Stimulated activated CD8-positive, alpha-beta memory T cell treated with anti-CD3 and anti-CD28 coated beads, Interleukin-15, amount 100 ng/mL, for 4 hours (primary cell): ENCODE measurements around the gene BNIP5.

Source experiments
- DNase-seq, 2 donors: peaks; one replicate each; pipeline ENCODE4 v3.0.0-alpha.2; 2020; ENCODE audit warnings: low read depth in 2 of 2

Gene BNIP5

GRCh38 chr6:36336779-36337241 lies at the start of gene BNIP5:
BNIP5 (minus strand) TSS chr6:36336888; CDS start chr6:36330690, 6,198 bp downstream.
- no peak for DNase-seq

- no peak for DNase-seq
Measured at GRCh38 chr6:36384095-36384494, 47.4 kb upstream of the BNIP5 start.

GRCh38 chr6:36383606-36384005 lies 46.9 kb upstream of the BNIP5 start:
- DNase-seq: no peak

GRCh38 chr6:36382976-36383375 lies 46.3 kb upstream of the BNIP5 start:
- DNase-seq: no peak

GRCh38 chr6:36381502-36382389 lies 45.1 kb upstream of the BNIP5 start:
- no peak for DNase-seq

GRCh38 chr6:36380166-36380565 lies 43.5 kb upstream of the BNIP5 start:
- DNase-seq: no peak

GRCh38 chr6:36378936-36379335 lies 42.2 kb upstream of the BNIP5 start:
- no peak for DNase-seq

- no peak for DNase-seq
Measured at GRCh38 chr6:36378243-36378920, 41.7 kb upstream of the BNIP5 start.

GRCh38 chr6:36377594-36377993 lies 40.9 kb upstream of the BNIP5 start:
- no peak for DNase-seq

- DNase-seq: no peak
Measured at GRCh38 chr6:36376742-36377141, 40.1 kb upstream of the BNIP5 start.

- DNase-seq: no peak
Measured at GRCh38 chr6:36376183-36376582, 39.5 kb upstream of the BNIP5 start.

- DNase-seq: no peak
Measured at GRCh38 chr6:36375644-36376155, 39.0 kb upstream of the BNIP5 start.

- no peak for DNase-seq
Measured at GRCh38 chr6:36374972-36375371, 38.3 kb upstream of the BNIP5 start.

GRCh38 chr6:36374194-36374593 lies 37.5 kb upstream of the BNIP5 start:
- no peak for DNase-seq

GRCh38 chr6:36373368-36374019 lies 36.8 kb upstream of the BNIP5 start:
- no peak for DNase-seq

GRCh38 chr6:36372088-36372487 lies 35.4 kb upstream of the BNIP5 start:
- DNase-seq: no peak

GRCh38 chr6:36371211-36371610 lies 34.5 kb upstream of the BNIP5 start:
- no peak for DNase-seq

GRCh38 chr6:36370638-36371037 lies 34.0 kb upstream of the BNIP5 start:
- DNase-seq: no peak

GRCh38 chr6:36368921-36369865 lies 32.5 kb upstream of the BNIP5 start:
- no peak for DNase-seq

- no peak for DNase-seq
Measured at GRCh38 chr6:36368421-36368820, 31.7 kb upstream of the BNIP5 start.

GRCh38 chr6:36367743-36368142 lies 31.1 kb upstream of the BNIP5 start:
- DNase-seq: no peak
